ENCODE measurements around the gene PTTG2. TPM values are rescaled to one million over a fixed set of nuclear protein-coding genes. Genes with fewer than 3 reads are reported as not detected.

PTTG2 gene
- total RNA-seq, 4 donors from 2014 or later, result 2.0 TPM; not detected in 3

DNA sequence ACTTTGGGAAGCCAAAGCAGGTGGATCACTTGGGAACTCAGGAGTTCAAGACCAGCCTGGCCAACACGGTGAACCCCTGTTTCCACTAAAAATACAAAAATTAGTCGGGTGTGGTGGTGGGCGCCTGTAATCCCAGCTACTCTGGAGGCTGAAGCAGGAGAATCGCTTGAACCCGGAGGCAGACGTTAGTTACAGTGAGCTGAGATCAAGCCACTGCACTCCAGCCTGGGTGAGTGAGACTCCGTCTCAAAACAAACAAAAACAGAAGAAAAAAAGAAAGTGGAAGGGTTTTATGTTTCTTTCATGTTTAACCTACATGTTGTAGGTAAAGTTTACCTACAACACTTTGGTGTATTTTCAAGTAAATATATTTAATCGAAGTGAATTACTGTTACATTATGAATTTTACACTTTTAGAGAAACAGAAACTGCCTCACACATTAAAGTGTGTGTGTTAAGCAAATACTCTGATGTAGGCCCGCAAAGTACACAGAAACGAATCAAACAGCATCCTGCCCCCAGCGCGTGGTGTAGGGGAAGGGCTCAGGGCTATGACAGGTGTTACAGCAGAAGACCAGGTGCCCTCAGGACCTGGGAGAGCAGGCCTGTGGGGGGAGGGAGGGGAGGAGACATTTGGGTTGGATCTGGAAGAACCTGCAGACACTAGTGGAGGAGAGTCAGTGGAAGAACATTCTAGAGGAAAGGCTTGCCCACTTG is 39.0 kb downstream of the PTTG2 start:
- WGBS, 2 donors, result 79 to 88% methylated on average over 12 of the region's 12 CpGs
- no peak overlapping the region for H3K27ac ChIP-seq

DNA sequence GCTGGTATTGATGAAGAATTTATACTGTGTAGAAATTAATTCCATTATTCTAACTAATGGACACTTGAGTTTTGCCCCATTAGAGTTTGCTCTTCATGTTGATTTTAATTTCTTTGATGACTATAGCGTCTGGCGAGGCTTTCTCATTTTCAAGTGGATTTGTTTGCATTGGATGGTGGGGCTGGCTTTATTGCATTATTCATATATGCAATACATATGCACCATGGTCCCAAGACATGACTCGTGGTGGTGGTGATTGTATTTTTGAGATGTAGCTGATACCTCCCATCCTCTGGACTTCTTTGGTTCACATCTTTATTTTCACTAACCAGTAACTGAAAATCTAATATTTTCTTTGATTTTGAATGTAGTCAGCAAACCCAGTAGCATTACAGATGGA is 39.8 kb downstream of the PTTG2 start:
- TF ChIP-seq POLR2A (IDR thresholded peaks at IDR 0.05), result no peak
- TF ChIP-seq, protein P1, sequence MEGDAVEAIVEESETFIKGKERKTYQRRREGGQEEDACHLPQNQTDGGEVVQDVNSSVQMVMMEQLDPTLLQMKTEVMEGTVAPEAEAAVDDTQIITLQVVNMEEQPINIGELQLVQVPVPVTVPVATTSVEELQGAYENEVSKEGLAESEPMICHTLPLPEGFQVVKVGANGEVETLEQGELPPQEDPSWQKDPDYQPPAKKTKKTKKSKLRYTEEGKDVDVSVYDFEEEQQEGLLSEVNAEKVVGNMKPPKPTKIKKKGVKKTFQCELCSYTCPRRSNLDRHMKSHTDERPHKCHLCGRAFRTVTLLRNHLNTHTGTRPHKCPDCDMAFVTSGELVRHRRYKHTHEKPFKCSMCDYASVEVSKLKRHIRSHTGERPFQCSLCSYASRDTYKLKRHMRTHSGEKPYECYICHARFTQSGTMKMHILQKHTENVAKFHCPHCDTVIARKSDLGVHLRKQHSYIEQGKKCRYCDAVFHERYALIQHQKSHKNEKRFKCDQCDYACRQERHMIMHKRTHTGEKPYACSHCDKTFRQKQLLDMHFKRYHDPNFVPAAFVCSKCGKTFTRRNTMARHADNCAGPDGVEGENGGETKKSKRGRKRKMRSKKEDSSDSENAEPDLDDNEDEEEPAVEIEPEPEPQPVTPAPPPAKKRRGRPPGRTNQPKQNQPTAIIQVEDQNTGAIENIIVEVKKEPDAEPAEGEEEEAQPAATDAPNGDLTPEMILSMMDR (IDR thresholded peaks at IDR 0.05), result no peak
- intact Hi-C loops (cut with DNase I), result no loop called here
- H3K27me3 ChIP-seq, result no peaks in the 10 kb centered on the region
- no peak overlapping the region for H3K27ac ChIP-seq
- WGBS, 2 donors, result 100% methylated on average over 3 of the region's 3 CpGs
- H3K36me3 ChIP-seq, result no peaks in the 10 kb centered on the region
- H3K4me3 ChIP-seq (replicated peaks in 1 of 3), result no peak overlapping the region
- H3K9me3 ChIP-seq, result no peaks in the 10 kb centered on the region
- peaks cover 43 to 57% of the 10 kb centered on the region in 2 donors for H3K4me1 ChIP-seq
- DNase-seq, result no peak

More for the DNA sequence above, 39.0 kb downstream of the PTTG2 start:
- Histone ChIP-seq H3K4me1 (peaks cover 43 to 56% of the 10 kb centered on the region in 2 donors), H3K9me3 (no peaks in the 10 kb centered on the region), H3K4me3 (replicated peaks in 1 of 3) (no peak overlapping the region), H3K27me3 (no peaks in the 10 kb centered on the region), H3K36me3 (no peaks in the 10 kb centered on the region)
- peak in 1 of 2 donors; percentile 41 for DNase-seq
- TF ChIP-seq, protein P1 (IDR thresholded peaks at IDR 0.05), result no peak
- TF ChIP-seq POLR2A (IDR thresholded peaks at IDR 0.05), result no peak
- intact Hi-C loops (cut with DNase I), result no loop called here

DNA sequence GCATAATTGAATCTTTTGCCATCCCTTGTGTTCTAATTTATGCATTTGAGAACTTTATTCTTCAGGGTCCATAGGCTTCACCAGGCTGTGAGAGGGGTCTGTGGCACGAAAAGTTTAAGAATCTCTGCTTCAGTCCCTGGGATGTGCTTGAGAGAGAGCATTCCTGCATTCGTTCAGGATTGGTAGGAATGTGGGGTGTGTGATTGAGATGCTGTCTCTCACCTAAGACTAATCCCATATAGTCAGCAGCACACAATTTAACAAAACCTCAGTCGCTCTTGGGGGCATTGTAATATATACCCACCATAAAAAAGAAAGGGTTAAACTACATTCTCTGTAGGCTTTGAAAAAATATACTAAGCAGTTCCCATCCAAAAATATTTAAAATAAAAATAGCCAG is 41.7 kb downstream of the PTTG2 start:
- no peak overlapping the region for H3K27ac ChIP-seq
- intact Hi-C loops (cut with DNase I), result no loop called here
- no peaks in the 10 kb centered on the region for H3K27me3 ChIP-seq
- H3K9me3 ChIP-seq, result no peaks in the 10 kb centered on the region
- no peaks in the 10 kb centered on the region for H3K36me3 ChIP-seq
- H3K4me1 ChIP-seq, result peaks cover 36 to 51% of the 10 kb centered on the region in 2 donors
- no peak overlapping the region for H3K4me3 ChIP-seq (replicated peaks in 1 of 3)
- DNase-seq, result no peak
- WGBS, 2 donors, result 78 to 90% methylated on average over 3 of the region's 3 CpGs
- no peak for TF ChIP-seq POLR2A (IDR thresholded peaks at IDR 0.05)
- TF ChIP-seq, protein P1 (IDR thresholded peaks at IDR 0.05), result no peak

DNA sequence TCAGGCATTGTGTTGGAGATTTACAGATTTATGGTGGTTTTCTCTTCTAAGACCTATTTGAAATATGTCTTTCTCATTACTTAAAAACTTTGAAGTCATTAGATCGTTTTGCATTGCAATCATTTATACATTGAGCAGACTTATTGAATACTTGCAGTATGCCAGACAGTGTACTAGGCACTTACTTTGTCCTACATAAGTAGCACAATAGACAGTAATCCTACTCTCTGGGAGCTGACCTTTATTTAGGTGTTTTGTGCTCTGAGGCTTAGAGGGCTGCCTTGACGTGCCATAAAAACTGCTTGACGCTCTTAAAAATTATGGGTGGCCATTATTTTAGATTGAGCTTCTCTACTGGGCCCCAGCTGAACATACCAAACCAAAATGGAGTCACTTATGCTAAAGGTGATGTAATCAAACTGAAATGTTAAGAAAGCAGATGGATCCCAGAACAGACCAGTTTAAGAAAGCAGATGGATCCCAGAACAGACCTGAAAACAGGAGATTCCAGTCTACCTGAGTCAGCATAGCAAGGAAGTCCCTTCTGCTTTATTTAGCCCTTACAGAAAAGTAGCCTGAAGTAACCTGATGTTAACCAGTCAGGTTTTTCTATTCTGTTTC is 42.4 kb downstream of the PTTG2 start:
- DNase-seq, result no peak
- Histone ChIP-seq H3K36me3 (no peaks in the 10 kb centered on the region), H3K27me3 (no peaks in the 10 kb centered on the region), H3K9me3 (no peaks in the 10 kb centered on the region), H3K4me3 (replicated peaks in 1 of 3) (no peak overlapping the region), H3K27ac (no peak overlapping the region), H3K4me1 (peaks cover 32 to 49% of the 10 kb centered on the region in 2 donors)
- WGBS, 2 donors, result 92 to 96% methylated on average over 3 of the region's 3 CpGs
- no peak for TF ChIP-seq POLR2A (IDR thresholded peaks at IDR 0.05)
- TF ChIP-seq, protein P1 (IDR thresholded peaks at IDR 0.05), result no peak
- intact Hi-C loops (cut with DNase I), result no loop called here

DNA sequence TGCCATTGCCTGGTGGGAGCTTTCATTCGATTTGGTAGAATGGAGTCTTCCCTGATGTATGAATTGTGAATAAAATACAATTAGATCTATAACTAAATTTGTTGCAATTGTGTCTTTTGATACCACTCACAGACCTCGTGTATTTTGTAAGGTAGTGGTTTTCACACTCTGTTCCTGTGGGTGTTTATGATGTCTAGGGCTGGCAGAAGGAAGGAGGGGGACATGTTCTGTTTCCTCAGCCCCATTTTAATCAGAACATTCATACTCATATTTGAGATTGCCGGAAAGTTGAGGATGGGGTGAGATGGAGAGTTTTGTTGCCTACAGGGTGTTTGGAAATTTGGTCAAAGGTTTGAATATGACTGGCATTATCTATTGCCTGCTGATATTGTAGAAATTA is 42.9 kb downstream of the PTTG2 start:
- intact Hi-C loops (cut with DNase I), result no loop called here

More for the DNA sequence above, 42.9 kb downstream of the PTTG2 start:
- no peak for DNase-seq
- no peak for TF ChIP-seq POLR2A (IDR thresholded peaks at IDR 0.05)
- TF ChIP-seq, protein P1 (IDR thresholded peaks at IDR 0.05), result no peak
- H3K27ac ChIP-seq, result no peak overlapping the region
- H3K4me3 ChIP-seq (replicated peaks in 1 of 3), result no peak overlapping the region
- WGBS, 2 donors, result 86 to 91% methylated on average over 3 of the region's 3 CpGs
- no peaks in the 10 kb centered on the region for H3K9me3 ChIP-seq
- peaks cover 31 to 46% of the 10 kb centered on the region in 2 donors for H3K4me1 ChIP-seq
- H3K36me3 ChIP-seq, result no peaks in the 10 kb centered on the region
- H3K27me3 ChIP-seq, result no peaks in the 10 kb centered on the region

Measured in thyroid gland (tissue), 4 donors.